SU-DHL-6 (cell line): Measurements from ENCODE around the gene MEIG1.

ENCODE experiments used
- CTCF ChIP-seq: fragments of 200-600 bp; sonication (generic); IDR thresholded peaks from one replicate; pipeline ENCODE4 v1.5.1; 2017; ENCODE audit warnings: antibody characterized with exemption, mild to moderate bottlenecking, low read length, moderate library complexity; ENCODE audit not compliant: insufficient read depth, poor library complexity, severe bottlenecking
- EZH2phosphoT487 ChIP-seq: fragments of 200-600 bp; sonication (generic), shearing (Covaris generic); conservative IDR thresholded peaks from 2 replicates; pipeline ENCODE4 v1.6.1; 2018; ENCODE audit warnings: mild to moderate bottlenecking, antibody characterized with exemption, low read length, moderate library complexity, mixed read lengths

GRCh38 chr10:14954934-14955333, 4.3 kb upstream of the MEIG1 start:
- TF ChIP-seq CTCF (no peak), EZH2phosphoT487 (no peak)
